HG03103 (cell line): ENCODE results near the gene TANGO6.

Experiments
- ATAC-seq: cut with Tn5 transposase; IDR thresholded peaks from one replicate; pipeline ENCODE4 v1.9.1; 2021; ENCODE audit warnings: low read depth; ENCODE audit not compliant: unreplicated experiment

Gene TANGO6

DNA sequence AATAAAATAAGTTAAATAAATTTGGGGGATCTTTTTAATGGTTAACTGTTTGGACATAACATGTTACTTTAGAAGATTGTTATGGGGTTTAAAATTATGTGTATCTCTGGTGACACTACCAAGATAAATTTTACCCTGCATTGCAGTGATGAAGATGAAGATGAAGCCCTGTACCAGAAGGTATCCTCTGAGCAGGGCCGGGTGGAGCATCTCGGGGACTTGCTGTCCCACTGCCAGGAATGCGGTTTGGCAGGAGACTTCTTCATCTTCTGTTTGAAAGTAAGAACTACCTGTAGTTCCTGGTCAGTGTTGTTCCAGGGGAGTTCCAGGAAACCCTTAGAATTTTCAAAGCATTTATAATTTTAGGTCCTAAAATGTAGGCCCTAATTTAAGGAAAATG is 64.0 kb downstream of the TANGO6 start:
- ATAC-seq, result no peak

DNA sequence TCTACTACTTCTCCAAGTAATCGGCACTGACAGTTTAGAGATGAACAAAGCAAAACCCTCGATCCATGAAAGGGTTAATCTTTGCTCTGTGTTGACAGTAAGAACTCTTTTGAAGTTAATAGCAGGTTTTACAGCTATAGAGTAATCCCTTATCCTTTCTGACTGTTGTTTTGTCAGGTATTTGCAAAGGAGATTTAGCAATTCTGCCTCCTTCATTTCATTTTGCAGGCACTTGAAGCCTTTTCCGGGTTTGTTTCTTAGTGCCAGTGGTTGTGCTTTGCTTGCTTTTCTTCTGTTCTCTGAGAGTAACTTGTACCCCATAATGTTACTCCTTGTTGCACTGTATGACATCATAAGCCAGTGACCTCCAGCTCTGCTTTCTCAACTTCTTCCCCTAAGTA is 64.5 kb downstream of the TANGO6 start:
- no peak for ATAC-seq

DNA sequence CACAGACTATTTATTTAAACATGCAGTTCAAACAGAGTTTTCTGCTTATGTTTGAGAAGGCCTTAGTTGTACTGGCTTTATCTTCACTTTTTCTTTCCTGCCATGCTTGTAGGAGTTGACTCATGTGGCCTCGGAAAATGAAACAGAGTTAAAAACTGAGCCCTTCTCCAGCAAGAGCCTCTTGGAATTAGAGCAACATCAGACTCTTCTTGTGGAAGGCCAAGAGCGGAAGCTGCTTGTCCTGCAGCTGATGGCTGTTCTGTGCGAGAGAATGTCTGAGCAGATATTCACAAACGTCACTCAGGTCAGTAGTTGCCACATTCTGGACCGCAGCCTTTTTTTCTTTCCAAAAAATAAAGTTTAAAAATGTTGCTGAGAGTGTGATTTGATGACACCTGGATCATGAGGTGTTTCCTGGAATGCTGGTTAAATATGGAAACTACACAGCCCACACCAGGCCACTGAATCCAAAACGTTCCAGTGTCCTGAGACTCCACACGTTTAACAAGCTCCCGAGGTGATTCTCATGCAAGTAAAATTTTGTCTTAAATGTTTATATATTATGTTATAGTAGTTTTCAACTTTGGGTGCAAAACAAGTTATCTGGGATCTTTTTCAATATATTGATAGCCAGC is 65.9 kb downstream of the TANGO6 start:
- no peak for ATAC-seq

DNA sequence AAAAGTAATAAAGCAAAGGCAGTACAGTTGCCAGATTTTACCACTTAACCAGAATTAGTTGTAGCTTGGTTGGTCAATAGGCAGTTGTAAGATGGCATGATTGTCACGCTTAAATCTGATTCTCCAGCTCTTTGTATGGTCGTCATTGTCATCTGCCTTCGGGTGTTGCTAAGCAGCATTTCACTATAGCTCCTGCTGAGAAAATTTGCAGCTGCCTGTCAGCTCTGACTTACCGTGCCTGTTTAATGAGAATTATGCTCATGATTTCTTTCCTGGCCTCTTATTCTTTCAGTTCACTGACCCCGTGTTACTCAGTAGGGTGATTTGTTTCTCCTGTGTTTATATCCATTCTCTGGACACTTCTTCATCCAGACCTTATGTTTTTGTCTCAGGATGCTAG is 66.7 kb downstream of the TANGO6 start:
- ATAC-seq, result no peak

DNA sequence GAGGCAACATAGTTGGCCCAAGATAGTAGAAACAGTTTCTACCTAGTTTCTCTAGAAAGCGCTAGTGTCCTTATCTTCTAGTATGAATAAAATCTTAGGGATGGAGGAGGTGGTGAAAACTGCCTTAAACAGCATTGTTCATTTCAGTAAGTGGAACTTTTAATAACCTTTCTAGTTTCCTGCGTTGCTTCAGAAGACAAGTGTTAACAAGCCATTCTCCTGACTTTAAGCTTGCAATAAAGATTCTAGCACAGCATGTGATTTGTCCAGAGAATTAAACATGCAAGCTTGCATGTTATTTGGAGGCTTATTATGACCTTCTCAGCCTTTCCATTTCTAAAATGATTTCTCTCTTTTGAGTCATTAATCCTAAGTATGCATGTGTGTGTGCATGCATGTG is 72.3 kb downstream of the TANGO6 start:
- ATAC-seq, result no peak

DNA sequence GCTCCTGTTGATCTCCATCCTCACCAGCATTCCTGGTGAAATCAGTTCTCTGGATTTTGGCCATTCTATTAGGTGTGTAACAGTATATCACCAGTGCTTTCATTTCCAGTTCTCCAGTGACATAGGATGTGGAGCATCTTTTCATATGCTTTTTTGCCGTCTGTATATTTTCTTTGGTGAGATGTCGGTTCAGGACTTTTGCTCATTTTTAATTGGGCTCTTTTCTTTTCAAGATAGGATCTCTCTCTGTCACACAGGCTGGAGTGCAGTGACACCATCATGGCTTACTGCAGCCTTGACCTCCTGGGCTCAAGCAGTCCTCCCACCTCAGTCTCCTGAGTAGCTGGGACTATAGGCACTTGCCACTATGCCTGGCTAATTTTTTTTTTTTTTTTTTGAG is 74.2 kb downstream of the TANGO6 start:
- ATAC-seq, result no peak

DNA sequence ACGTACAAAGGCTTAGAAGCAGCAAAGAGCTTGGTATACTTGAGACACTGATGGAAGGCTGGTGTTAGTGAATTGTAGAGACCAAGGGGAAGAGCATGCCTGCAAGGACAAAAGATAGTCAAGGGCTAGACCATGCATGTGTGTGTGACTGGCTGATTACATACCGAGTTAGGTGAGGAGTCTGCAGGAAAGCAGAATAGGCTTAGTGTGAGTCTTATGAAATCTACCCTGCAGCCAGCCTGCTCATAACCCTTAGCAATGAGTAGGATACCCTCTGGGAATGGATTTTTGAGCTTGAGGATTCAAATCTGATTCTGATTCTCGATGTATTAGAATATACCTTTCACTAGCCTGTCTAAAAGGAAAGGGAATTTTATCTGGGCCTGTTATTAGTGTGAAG is 77.0 kb downstream of the TANGO6 start:
- no peak for ATAC-seq

DNA sequence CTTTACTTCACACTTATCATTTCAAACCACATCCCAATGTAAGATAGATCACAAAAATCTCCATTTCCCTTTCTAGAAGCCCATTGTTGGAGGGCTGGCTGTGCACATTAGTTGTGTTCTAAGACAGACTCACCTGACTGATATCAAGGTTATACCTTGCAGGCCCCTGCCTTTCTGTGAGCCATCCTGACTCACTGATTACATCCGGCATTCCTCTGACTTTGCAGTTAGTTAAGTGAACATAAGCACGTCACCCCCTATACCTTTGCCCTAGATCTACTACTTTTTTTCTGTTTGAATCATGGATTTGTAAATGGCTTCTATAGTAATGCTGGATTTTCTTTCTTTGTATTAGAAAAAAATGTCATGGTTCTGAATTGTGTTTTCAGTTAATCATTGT is 78.3 kb downstream of the TANGO6 start:
- no peak for ATAC-seq

DNA sequence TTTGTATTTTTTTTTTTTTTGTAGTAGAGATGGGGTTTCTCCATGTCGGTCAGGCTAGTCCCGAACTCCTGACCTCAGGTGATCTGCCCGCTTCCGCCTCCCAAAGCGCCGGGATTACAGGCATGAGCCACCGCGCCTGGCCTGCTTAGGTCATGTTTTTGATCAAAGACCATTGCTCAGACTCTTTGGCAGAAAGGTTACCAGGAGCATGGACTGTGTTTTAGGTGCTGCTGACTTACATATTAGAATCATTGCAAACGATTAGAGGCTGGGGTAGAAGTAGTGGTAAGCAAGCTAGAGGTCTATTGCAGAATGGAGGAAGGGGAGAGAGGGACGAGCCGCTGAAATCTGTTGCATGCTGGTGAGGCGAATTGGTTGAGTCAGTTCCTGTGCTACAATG is 79.8 kb downstream of the TANGO6 start:
- no peak for ATAC-seq

DNA sequence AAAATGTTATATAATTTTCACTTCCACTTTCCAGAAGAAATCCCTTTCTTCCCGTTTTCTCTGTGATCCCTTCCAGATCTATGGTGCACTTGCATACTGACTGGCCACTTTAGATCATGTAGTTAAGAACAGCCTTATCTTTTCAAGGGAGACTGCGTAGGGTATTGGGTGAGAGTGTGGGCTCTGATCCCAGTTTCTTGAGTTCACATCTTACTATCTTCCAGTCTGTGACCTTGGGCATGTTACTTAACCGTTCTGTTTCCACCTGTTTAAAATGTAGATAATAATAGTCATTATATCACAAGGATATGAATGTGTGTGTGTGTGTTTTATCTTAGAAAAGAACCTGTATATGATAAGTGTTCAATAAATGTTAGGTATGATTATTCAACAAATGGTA is 83.7 kb downstream of the TANGO6 start:
- no peak for ATAC-seq

DNA sequence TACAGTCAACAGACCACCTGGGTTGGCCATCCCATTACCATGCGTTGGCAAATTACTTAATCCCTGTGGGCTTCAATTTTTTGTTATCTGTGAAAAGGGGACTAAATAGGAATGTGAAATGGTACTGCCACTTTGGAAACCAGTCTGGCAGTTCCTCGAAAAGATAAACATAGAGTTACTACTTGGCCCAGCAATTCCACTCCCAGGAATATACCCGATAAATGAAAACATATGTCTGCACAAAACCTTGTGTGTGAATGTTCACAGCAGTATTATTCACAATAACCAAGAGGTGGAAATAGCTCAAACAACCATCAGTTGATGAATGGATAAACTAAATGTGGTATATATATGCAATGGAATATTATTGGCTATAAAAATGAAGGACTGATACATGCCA is 87.9 kb downstream of the TANGO6 start:
- ATAC-seq, result no peak

DNA sequence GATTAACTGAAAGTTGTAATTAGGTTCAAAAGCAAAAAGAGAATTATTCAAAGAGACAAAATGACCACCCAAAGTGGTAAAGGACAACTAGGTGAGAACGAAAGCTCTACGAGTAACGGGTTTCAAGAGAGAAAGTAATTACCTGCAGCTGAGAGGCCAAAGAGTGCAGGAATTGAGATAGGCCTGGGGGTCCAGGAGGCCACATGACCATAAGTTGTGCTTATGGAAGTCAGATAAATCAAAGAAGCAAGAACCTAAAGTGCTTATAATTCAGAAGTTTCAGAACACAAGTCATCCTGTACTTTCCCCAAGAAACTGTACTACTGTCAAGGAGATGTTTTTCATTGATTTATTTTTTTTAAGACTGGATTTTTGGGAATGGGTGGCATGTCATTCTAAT is 91.1 kb downstream of the TANGO6 start:
- no peak for ATAC-seq

DNA sequence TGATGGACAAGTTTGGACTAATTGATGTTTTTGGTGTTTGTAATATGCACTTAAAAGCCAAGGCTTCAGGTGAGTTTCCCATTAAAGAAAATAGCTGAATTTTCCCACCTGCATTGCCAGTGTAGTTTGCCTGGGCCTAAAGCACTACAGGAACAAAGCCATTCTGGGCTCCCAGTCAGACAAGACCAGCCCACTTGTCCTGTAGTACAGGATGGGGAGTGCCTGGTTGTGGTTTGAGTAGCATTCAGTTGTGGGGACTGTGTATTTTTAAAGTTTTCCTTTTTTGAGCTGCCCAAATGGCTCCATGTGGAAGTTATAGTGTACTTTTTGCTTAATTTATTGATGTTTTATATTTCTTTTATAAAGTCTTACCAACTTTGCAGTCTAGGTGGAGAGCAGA is 91.7 kb downstream of the TANGO6 start:
- no peak for ATAC-seq

DNA sequence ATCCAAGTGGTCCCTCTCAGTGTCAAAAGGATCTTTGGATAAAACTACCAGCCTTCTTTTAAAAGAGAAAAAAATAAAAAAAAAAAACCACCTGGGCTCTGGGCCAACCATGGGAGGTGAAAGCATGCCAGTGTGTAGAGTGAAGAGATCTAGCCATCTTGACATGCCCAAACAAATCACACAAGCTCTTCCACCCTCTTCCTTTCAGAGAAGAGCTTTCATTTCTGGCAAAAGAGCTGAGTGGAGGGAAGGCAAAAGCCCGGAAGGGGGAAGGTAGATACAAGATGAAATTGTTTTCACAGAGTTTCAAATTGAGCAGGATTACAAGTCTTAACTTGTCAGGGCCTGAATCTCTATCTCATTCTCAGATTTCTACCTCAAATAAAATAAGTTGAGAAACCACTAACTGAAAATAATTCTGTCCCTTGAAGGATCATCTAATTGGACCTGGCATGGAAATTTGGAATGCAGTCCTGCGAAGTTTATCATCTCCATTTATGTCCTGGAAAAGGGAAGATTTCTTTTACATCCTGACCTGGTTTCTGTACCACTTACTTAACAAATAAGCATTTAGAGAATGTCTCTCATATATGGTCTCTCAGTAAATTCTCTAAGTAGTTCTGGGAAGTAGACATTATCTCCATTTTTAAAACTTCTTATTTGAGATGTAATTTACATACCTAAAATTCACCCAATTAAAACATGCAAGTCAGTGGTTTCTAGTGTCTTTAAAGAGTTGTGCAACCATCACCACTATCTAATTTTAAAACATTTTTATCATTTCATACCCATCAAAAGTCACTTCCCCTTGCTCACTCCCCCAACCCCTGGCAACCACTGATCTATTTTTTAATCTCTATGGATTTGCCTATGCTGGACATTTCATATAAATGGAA is 93.7 kb downstream of the TANGO6 start:
- ATAC-seq, result no peak

DNA sequence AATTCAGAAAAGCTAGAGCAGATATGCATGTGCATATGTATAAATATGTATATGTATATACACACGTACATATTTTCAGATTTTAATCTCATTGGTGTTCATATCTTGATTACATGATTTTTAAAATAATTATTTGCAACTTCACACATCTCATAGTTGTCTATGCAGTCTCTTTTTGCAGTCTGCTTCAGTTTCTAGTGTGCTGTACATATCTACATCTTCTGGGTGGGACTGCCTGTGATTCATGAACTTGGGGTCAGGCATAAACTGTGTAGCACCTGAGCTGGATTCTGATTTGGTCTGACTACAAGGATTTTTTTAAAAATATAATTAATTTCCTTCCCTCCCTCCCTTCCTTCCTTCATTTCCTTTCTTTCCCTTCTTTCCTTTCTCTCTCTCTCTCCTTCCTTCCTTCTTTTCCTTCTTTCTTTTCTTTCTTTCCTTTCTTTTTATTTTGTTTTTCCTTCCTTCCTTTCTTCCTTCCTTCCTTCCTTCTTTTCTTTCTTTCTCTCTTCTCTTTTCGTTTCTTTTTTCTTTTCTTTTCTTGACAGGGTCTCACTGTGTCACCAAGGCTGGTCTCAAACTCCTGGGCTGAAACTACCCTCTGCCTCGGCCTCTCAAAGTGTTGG is 96.5 kb downstream of the TANGO6 start:
- no peak for ATAC-seq

DNA sequence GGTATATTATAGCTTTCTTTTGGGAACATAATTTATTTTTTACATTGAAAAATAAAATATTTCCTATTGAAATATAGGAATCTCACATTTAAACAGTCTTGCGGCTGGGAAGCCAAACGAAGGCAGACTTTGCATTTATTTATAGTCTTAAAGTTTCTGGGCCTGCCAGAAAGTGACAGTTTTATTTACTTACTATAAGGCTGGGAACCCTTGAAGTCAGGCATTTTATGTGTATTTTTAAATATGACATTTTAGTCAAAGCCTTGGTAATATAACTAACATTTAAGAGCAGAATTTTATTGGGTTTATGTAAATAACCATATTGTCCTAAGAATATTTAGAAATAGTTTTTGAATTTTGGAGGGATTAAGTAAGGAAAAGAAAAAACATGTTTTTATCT is 97.5 kb downstream of the TANGO6 start:
- ATAC-seq, result no peak

DNA sequence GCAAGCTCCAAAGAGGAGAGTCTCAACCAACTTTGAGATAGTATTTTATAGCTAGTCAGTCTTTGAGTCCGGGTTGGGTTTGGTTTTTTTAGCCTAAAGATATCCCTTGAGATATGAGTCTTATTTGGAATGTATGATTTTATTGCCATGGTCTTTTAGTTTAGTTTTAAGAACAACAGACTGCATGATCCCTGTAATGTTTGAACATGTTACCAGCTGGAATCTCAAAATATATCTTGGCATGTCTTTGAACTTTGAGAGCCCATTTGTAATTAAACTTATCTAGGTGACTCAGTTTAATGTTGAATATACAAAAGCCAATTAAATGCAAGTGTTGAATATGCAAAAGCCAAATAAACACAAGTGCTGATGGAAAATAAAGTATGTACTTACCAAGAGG is 100.6 kb downstream of the TANGO6 start:
- no peak for ATAC-seq

DNA sequence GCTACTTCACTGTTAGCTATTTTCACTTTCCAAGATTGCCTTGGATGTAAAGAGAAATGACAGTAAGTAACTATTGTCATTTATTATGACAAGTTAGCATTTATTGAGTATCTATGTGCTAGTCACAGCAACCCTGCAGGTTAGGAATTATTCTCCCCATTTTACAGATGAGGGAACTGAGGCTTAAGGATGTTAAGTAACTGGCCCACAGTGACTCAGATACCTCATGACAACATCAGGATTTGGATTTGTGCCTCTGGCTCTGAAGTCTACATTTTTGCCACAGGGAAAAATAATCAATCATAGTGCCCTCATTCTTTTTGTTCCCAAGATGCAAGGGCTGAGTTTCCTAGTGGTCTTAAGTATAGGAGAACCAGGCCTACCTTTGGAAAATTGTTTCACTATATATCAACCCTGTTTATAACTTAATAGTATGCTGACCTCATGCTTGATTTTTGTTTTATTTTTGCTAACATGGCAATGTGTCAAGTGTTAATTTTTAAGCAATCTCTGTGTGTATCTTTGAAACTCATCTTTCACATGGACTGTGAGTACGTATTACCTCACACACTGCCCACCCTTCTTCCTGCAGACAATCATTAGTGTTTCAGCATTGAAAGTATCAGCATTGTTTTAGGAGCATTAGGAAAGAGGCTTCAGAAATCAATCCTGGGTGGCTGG is 105.0 kb downstream of the TANGO6 start:
- no peak for ATAC-seq

DNA sequence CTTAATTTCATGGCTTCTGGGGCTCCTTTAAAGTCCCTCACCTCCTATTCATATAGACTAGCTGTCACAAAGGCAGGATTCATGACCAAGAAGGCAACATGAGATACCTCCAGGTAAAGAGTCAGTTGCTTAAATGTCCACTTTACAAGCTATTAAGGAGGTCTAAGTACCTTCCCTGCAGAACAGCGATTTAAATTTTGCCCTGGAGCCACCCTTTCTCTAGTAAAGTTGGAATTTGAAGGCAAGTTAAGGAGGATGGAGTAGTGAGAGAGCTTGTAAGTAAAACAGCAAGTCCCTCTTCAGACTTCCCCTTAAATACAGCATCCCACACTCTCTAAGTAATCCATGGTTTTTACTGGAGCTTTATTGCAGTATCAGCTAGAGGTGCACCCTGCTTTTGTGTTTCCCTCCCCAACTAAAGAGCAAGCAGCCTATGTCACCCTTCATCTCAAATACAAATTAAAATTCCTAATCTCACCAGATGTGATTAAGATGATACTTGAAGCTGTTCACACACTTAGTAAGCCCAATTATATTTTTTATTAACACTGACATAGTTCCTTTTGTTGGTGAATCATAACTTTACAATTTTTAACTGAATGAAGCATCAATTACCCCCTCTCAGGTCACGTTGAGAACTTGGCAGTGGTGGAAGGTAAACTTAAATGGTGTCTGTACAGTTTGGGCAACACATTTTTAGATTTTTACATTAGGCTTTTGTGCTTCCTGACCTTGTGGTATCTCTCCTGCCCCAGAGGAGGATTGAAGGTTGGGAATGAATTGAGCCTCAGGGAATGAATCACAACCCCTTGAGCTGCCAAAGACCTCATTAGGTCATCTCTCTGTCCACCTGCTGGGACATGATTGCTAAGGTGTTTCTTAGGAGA is 108.9 kb downstream of the TANGO6 start:
- ATAC-seq, result no peak

DNA sequence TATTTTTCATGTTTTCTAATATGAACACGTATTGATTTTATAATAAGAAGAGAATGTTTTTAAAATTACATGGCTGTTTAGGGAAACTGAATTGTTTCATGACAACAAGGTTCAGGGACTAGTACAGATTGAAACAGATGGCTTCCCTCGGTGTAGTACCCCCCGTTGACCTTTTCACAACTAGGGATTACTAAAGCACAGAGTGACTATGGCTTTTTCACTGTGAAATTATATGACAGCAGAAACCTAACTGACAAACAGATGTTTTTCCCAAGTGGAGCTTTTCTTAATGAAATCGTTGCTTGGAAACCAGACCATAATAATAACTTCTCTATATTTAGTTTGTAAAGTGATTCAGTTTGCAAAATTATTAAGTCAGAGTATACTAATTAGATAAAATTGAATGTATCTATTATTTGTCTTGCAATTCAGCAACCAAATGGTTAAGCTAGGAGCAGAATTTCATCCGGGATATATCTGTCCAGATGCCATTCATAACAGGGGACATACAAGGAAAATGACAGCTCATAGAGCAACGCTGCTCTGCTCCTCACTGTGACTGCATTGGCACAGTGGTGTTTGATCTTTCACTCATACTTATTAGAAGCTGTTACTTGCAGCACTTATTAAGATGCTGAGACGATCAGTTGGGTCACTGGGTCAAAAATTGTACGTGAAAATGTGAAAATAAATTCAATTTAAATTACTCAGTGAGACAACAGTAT is 111.7 kb downstream of the TANGO6 start:
- ATAC-seq, result no peak
